Muscle of back (tissue), 13 donors: ENCODE data around the gene TVP23B. TPM values are rescaled to one million over a fixed set of nuclear protein-coding genes. Genes with fewer than 3 reads are reported as not detected.
"Not testable (repeated sequence)": the region's sequence is repeated elsewhere in the genome, so short reads cannot be mapped to it uniquely, and the experiment has no call there.

Experiments
- DNase-seq, 3 donors: peaks; one replicate each; pipeline versions ENCODE4 v3.0.0 to v3.0.0-alpha.2; 2013
- long read RNA-seq, 9 donors: transcript quantifications; one replicate each; lab custom pipeline, GENCODE V29; 2026
- polyA plus RNA-seq, 10 donors: library from polyadenylated mRNA; unstranded; fragments of 120-200 nt; gene quantifications; one replicate each; pipeline ENCODE4 v1.2.1, GENCODE V29; 2013; ENCODE audit not compliant: insufficient read length in 10 of 10

TVP23B gene
- 10 to 100 TPM; 21.6 to 31.2 (median 26.4) TPM for polyA plus RNA-seq
- long read RNA-seq, donor 1, transcript TVP23B-201 (7 exons, 2,064 nt): major isoform, 8 of 16 reads
- long read RNA-seq, donor 1, partial matches to known transcripts: 7 of 16 reads
- long read RNA-seq, donor 1, other reads (novel, unspliced or antisense): 0 of 16 reads
- long read RNA-seq, donor 2, transcript TVP23B-201 (7 exons, 2,064 nt): major isoform, 9 of 10 reads
- long read RNA-seq, donor 2, partial matches to known transcripts: 0 of 10 reads
- long read RNA-seq, donor 2, other reads (novel, unspliced or antisense): 0 of 10 reads
- long read RNA-seq, donor 3: 0 reads
- long read RNA-seq, donor 4, transcript TVP23B-201 (7 exons, 2,064 nt): major isoform, 7 of 8 reads
- long read RNA-seq, donor 4, partial matches to known transcripts: 0 of 8 reads
- long read RNA-seq, donor 4, other reads (novel, unspliced or antisense): 0 of 8 reads
- long read RNA-seq, donor 5, transcript TVP23B-201 (7 exons, 2,064 nt): major isoform, 10 of 11 reads
- long read RNA-seq, donor 5, partial matches to known transcripts: 0 of 11 reads
- long read RNA-seq, donor 5, other reads (novel, unspliced or antisense): 0 of 11 reads
- long read RNA-seq, donor 6, transcript TVP23B-201 (7 exons, 2,064 nt): major isoform, 11 of 13 reads
- long read RNA-seq, donor 6, partial matches to known transcripts: 0 of 13 reads
- long read RNA-seq, donor 6, other reads (novel, unspliced or antisense): 0 of 13 reads
- long read RNA-seq, donor 7, transcript TVP23B-201 (7 exons, 2,064 nt): major isoform, 5 of 5 reads
- long read RNA-seq, donor 7, partial matches to known transcripts: 0 of 5 reads
- long read RNA-seq, donor 7, other reads (novel, unspliced or antisense): 0 of 5 reads
- long read RNA-seq, donor 8, transcript TVP23B-201 (7 exons, 2,064 nt): major isoform, 8 of 8 reads
- long read RNA-seq, donor 8, partial matches to known transcripts: 0 of 8 reads
- long read RNA-seq, donor 8, other reads (novel, unspliced or antisense): 0 of 8 reads
- long read RNA-seq, donor 9: 0 reads

GRCh38 chr17:18780991-18781718, at the start of gene TVP23B:
TSS of gene TVP23B (plus strand) at chr17:18781183. CDS start at chr17:18781294, 111 bp downstream.
- peak; percentile 92 to 96 (median 92) for DNase-seq

- not testable (repeated sequence) for DNase-seq
These were observed 48.5 kb upstream of the TVP23B start for GRCh38 chr17:18732438-18732837.

- DNase-seq: not testable (repeated sequence)
These were observed 47.6 kb upstream of the TVP23B start for GRCh38 chr17:18733350-18733749.

GRCh38 chr17:18739616-18740391, 41.2 kb upstream of the TVP23B start:
- DNase-seq: peak in 1 of 3 donors; percentile 9

- DNase-seq: not testable (repeated sequence)
These were observed 39.8 kb upstream of the TVP23B start for GRCh38 chr17:18741228-18741627.

- DNase-seq: peak in 1 of 3 donors; percentile 39
These were observed 37.1 kb upstream of the TVP23B start, which contains the start of gene FBXW10 for GRCh38 chr17:18743699-18744421. TSS of gene FBXW10 (plus strand) at chr17:18744054. CDS start at chr17:18744245, 191 bp downstream.

- not testable (repeated sequence) for DNase-seq
These were observed 36.3 kb upstream of the TVP23B start for GRCh38 chr17:18744726-18745125.

GRCh38 chr17:18746551-18746950, 34.4 kb upstream of the TVP23B start:
- peak in 1 of 3 donors; percentile 52 for DNase-seq

GRCh38 chr17:18747501-18747900, 33.5 kb upstream of the TVP23B start:
- DNase-seq: peak in 1 of 3 donors; percentile 8

- DNase-seq: peak in 1 of 3 donors; percentile 6
These were observed 30.7 kb upstream of the TVP23B start for GRCh38 chr17:18750242-18750641.

GRCh38 chr17:18753829-18754409, 27.1 kb upstream of the TVP23B start:
- not testable (repeated sequence) for DNase-seq

- DNase-seq: not testable (repeated sequence)
These were observed 25.0 kb upstream of the TVP23B start for GRCh38 chr17:18755969-18756368.

GRCh38 chr17:18757368-18758044, 23.5 kb upstream of the TVP23B start:
- not testable (repeated sequence) for DNase-seq

GRCh38 chr17:18758344-18758743, 22.6 kb upstream of the TVP23B start:
- DNase-seq: not testable (repeated sequence)

GRCh38 chr17:18760221-18760620, 20.8 kb upstream of the TVP23B start:
- not testable (repeated sequence) for DNase-seq

GRCh38 chr17:18770572-18770971, 10.4 kb upstream of the TVP23B start:
- DNase-seq: not testable (repeated sequence)

- not testable (repeated sequence) for DNase-seq
These were observed 9.9 kb upstream of the TVP23B start for GRCh38 chr17:18771066-18771465.

GRCh38 chr17:18772471-18772870, 8.5 kb upstream of the TVP23B start:
- no peak for DNase-seq

GRCh38 chr17:18781805-18782204, 822 bp downstream of the TVP23B start:
- DNase-seq: peak in 1 of 3 donors; percentile 3
